Common myeloid progenitor, CD34-positive (primary cell): Measurements from ENCODE around the gene BCAR3.

Experiments
- CTCF ChIA-PET: fragments of 350-600 bp; sonication (Branson Sonifier 250); formaldehyde crosslinking; loops from one replicate; lab custom pipeline; 2021; ENCODE audit warnings: antibody characterized with exemption; lab: Charles Lee
- POLR2A ChIA-PET: fragments of 350-600 bp; sonication (Branson Sonifier 250); formaldehyde crosslinking; loops from one replicate; lab custom pipeline; 2021; ENCODE audit warnings: antibody characterized with exemption; lab: Charles Lee
- DNase-seq, 3 donors: peaks; one replicate each; pipeline versions ENCODE4 v3.0.0 to v3.0.0-alpha.2; 2013
- H3K27ac ChIP-seq, 2 experiments: 1 replicate in 1 of 2; 2 replicates in 1 of 2; pipeline ENCODE4 v1.7.0; 2013; ENCODE audit warnings: inconsistent platforms in 2 of 2, low read length in 2 of 2, mild to moderate bottlenecking in 2 of 2, low read depth in 1 of 2, moderate library complexity in 1 of 2; ENCODE audit not compliant: severe bottlenecking in 2 of 2, insufficient read depth in 1 of 2, poor library complexity in 1 of 2
- H3K27me3 ChIP-seq, 5 experiments: replicated peaks in 2 of 5; 1 replicate in 3 of 5; 2 replicates in 2 of 5; pipeline versions ENCODE4 v1.6.1 to v1.7.0; 2013; ENCODE audit warnings: low read length in 4 of 5, mild to moderate bottlenecking in 2 of 5, moderate library complexity in 2 of 5, inconsistent platforms in 1 of 5; ENCODE audit not compliant: insufficient read depth in 5 of 5, control insufficient read depth in 4 of 5
- H3K36me3 ChIP-seq, 4 experiments: 1 replicate in 2 of 4; 2 replicates in 2 of 4; pipeline versions ENCODE4 v1.6.1 to v1.7.0; 2013; ENCODE audit warnings: low read length in 3 of 4, control low read depth in 1 of 4, mild to moderate bottlenecking in 1 of 4; ENCODE audit not compliant: control insufficient read depth in 4 of 4, insufficient read depth in 4 of 4
- H3K4me1 ChIP-seq, 4 experiments: 1 replicate in 3 of 4; 2 replicates in 1 of 4; pipeline versions ENCODE4 v1.6.1 to v1.7.1; 2013; ENCODE audit warnings: low read length in 3 of 4, mild to moderate bottlenecking in 3 of 4, control low read depth in 1 of 4, inconsistent platforms in 1 of 4, moderate library complexity in 1 of 4; ENCODE audit not compliant: control insufficient read depth in 4 of 4, insufficient read depth in 4 of 4; ENCODE audit errors: control extremely low read depth in 1 of 4
- H3K4me3 ChIP-seq, 7 experiments: 1 replicate in 4 of 7; 2 replicates in 3 of 7; pipeline versions ENCODE4 v1.5.1 to v1.7.0; 2013; ENCODE audit warnings: mild to moderate bottlenecking in 7 of 7, low read length in 6 of 7, moderate library complexity in 6 of 7, inconsistent platforms in 2 of 7, low read depth in 2 of 7, control low read depth in 1 of 7; ENCODE audit not compliant: insufficient read depth in 4 of 7, control insufficient read depth in 1 of 7; ENCODE audit errors: extremely low read depth in 1 of 7
- H3K9me3 ChIP-seq, 5 experiments: 1 replicate in 4 of 5; 2 replicates in 1 of 5; pipeline versions ENCODE4 v1.6.1 to v1.7.1; 2013; ENCODE audit warnings: low read length in 4 of 5, mild to moderate bottlenecking in 2 of 5, inconsistent platforms in 1 of 5, low read depth in 1 of 5, moderate library complexity in 1 of 5; ENCODE audit not compliant: control insufficient read depth in 4 of 5, insufficient read depth in 2 of 5; ENCODE audit errors: control extremely low read depth in 1 of 5
- WGBS: methylation state at CpG from one replicate; pipeline ENCODE4 v1.1.5; 2013; ENCODE audit not compliant: insufficient coverage; 5-methylcytosine and 5-hydroxymethylcytosine counted together

BCAR3 gene

DNA sequence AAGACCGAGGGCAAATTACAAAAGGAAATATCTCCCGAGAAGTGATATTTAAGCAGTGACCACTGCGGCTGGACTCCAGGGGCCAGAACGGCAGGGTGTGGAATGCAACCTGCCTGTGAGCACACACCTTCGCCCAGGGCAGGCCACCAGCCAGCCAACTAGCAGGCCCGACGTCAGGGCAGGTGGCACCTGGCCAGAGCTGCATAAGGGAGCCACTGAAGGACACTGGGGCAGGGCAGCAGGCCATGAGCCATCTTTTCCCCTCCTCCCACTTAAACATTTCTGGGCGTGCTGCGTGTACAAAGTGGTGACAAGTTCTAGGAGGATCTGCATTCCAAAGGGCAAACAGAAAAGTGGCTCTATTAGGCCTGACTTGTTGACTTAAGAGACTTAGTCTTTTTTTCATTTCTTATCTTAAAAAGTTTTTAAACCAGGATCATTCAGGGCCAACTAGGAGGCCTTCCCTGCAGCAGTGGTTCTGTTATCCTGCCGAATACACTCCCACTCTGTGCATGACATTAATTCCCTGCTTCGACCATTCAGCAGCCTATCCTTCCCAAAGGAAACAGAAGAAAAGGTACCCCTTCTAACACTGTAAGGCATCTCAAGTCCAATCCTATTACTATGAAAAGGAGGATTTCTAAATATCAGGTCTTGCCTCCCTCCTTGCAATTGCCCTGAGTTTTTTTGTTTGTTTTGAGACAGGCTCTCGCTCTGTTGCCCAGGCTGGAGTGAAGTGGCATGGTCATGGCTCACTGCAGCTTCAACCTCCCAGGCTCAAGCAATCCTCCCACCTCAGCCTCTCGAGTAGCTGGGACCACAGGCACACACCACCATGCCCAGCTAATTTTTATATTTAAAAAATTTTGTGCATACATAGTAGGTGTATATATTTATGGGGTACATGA lies 96.3 kb downstream of the BCAR3 start:
- H3K27ac ChIP-seq, result no peak overlapping the region
- H3K4me1 ChIP-seq, result peaks cover 2 to 29% (median 15%) of the 10 kb centered on the region in 4 experiments
- WGBS, result 95% methylated on average over 9 of the region's 13 CpGs

GRCh38 chr1:93584261-93585003 lies 97.2 kb downstream of the BCAR3 start:
- CTCF ChIA-PET, result interaction anchor here (0.7 to 1.2 kb wide), 2 partner anchors 11 to 293 kb away, joined by 3 read pairs; no protein-coding TSS in a partner anchor
- no peaks in the 10 kb centered on the region for H3K36me3 ChIP-seq
- WGBS, result 89% methylated on average over 9 of the region's 9 CpGs
- H3K9me3 ChIP-seq, result no peaks in the 10 kb centered on the region
- POLR2A ChIA-PET, result no interaction called here
- H3K27ac ChIP-seq, result no peak overlapping the region
- DNase-seq, result no peak
- H3K4me3 ChIP-seq, result no peak overlapping the region
- H3K4me1 ChIP-seq, result peaks cover 2 to 20% (median 12%) of the 10 kb centered on the region in 4 experiments
- H3K27me3 ChIP-seq, result no peaks in the 10 kb centered on the region

More for the DNA sequence above, 96.3 kb downstream of the BCAR3 start:
- Histone ChIP-seq H3K36me3 (no peaks in the 10 kb centered on the region), H3K4me3 (no peak overlapping the region), H3K9me3 (no peaks in the 10 kb centered on the region), H3K27me3 (no peaks in the 10 kb centered on the region)
- ChIA-PET POLR2A (no interaction called here), CTCF (interaction anchor here (1.2 kb wide), 1 partner anchor 294 kb away, joined by 3 read pairs; no protein-coding TSS in a partner anchor)
- no peak for DNase-seq

DNA sequence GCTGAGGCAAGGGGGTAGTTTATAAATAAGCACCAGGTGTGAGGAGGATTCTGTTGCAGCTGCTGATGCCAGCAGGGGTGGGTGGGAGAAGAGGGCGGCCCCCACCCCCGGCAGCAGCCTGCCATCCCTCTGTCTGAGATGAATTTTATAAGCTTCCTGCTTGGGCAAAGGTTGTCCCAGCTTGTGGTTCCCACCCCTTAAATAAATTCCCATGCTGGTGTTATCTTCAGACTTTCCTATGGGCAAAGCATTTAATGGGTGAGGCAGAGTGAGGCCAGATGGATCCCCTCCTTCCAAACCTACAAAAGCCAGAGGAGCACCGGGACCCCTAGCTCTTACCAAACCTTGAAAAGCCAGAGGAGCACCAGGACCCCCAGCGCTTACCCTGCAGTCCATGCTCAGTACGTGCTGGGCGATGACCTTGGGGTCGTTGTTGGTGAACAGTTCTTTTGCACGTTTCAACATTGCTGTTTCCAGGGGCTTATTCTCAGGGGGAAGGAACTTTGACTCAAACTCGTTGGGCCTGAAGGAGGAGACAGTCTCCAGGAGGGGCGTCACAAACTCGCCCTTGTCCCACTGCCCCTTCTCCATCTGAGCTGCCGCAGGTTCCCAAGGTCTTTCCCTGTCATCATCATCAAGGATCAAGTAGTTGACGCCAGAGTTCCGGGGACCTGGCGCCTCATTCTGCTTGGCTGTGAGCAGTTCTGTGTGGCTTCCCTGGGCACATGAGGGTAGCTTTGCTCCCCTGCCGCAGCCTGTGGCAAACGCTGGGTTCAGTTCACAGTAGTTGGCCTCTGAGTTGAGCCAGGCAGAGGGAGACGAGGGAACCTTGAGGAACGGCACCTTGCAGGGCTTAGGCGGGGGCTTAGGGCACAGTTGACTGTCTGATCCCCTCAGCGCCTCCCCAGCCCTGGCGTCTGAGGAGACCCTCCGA lies 99.5 kb downstream of the BCAR3 start:
- no peak overlapping the region for H3K27ac ChIP-seq
- no peaks in the 10 kb centered on the region for H3K27me3 ChIP-seq
- no peaks in the 10 kb centered on the region for H3K9me3 ChIP-seq
- no peak for DNase-seq
- POLR2A ChIA-PET, result no interaction called here
- WGBS, result 96% methylated on average over 21 of the region's 23 CpGs
- H3K4me1 ChIP-seq, result no peaks in the 10 kb centered on the region
- no peaks in the 10 kb centered on the region for H3K36me3 ChIP-seq
- H3K4me3 ChIP-seq, result no peak overlapping the region
- CTCF ChIA-PET, result interaction anchor here (0.7 kb wide), 1 partner anchor 36 kb away, joined by 4 read pairs; no protein-coding TSS in a partner anchor

DNA sequence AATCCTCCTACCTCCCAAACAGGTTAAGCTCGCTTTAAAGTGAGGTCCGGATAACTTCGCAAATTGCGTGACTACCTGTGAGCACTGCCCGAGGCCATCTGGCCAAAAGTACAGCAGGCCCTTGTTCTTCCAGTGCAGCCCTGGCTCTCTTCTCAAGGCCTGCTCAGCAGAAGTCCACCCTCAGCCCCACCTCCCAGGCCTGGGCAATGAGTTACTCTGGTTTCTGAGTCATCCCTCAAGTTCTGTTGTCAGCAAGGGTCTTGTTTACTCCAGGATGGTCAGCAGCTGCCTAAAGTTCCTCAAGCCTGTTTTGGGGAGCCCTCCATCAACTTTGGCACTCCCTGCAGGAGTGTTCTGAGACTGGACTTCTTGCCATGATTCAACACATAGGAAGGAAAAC lies 101.7 kb downstream of the BCAR3 start:
- Histone ChIP-seq H3K27ac (no peak overlapping the region), H3K27me3 (no peaks in the 10 kb centered on the region), H3K4me3 (no peak overlapping the region), H3K4me1 (no peaks in the 10 kb centered on the region), H3K36me3 (no peaks in the 10 kb centered on the region), H3K9me3 (no peaks in the 10 kb centered on the region)
- CTCF ChIA-PET, result interaction anchor here (0.6 to 1.4 kb wide), 3 partner anchors 49 to 1125 kb away, joined by 3 read pairs; no protein-coding TSS in a partner anchor
- 98% methylated on average over 5 of the region's 5 CpGs for WGBS
- no peak for DNase-seq
- POLR2A ChIA-PET, result no interaction called here

GRCh38 chr1:93578911-93579825 lies 102.5 kb downstream of the BCAR3 start:
- Histone ChIP-seq H3K36me3 (no peaks in the 10 kb centered on the region), H3K4me3 (no peak overlapping the region), H3K27me3 (no peaks in the 10 kb centered on the region), H3K9me3 (no peaks in the 10 kb centered on the region), H3K27ac (no peak overlapping the region), H3K4me1 (no peaks in the 10 kb centered on the region)
- 97% methylated on average over 10 of the region's 11 CpGs for WGBS
- CTCF ChIA-PET, result interaction anchor here (0.6 to 1.4 kb wide), 3 partner anchors 50 to 1124 kb away, joined by 3 read pairs; no protein-coding TSS in a partner anchor
- no peak for DNase-seq
- POLR2A ChIA-PET, result interaction anchor here (1.0 kb wide), 1 partner anchor 9 kb away, joined by 4 read pairs; no protein-coding TSS in a partner anchor

- H3K27ac ChIP-seq, result no peak overlapping the region
- 100% methylated on average over 4 of the region's 6 CpGs for WGBS
- H3K4me1 ChIP-seq, result no peaks in the 10 kb centered on the region
- ChIA-PET POLR2A (interaction anchor here (1.0 kb wide), 1 partner anchor 8 kb away, joined by 4 read pairs; no protein-coding TSS in a partner anchor), CTCF (no interaction called here)
- no peaks in the 10 kb centered on the region for H3K36me3 ChIP-seq
- H3K9me3 ChIP-seq, result no peaks in the 10 kb centered on the region
- no peaks in the 10 kb centered on the region for H3K27me3 ChIP-seq
- no peak overlapping the region for H3K4me3 ChIP-seq
- DNase-seq, result no peak
Observed at GRCh38 chr1:93578433-93578830, 103.2 kb downstream of the BCAR3 start.
